ENCODE data around the gene RNF128.

Gene RNF128

DNA sequence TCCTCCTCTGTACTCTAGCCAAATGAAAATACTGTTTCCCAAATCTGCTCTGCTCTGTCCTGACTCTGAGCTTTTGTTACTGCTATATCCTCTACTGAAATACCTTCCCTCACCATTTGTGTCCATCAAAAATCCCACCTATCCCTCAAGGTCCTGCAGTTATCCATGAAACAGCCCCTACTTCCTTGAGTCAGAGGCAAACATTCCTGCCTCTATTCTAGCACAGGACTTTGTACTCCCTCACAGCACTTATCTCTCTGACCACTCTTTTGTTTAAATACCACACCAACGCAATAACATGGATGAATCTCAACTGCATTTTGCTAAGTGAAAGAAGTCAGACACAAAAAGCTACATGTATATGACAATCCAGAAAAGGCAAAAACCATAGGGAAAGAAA is 10.5 kb upstream of the RNF128 start:
- in situ Hi-C loops (cut with MboI; ENCODE audit: low sequenced_read_pairs, unreplicated experiment): no loop called here
- TF ChIP-seq, protein P1, sequence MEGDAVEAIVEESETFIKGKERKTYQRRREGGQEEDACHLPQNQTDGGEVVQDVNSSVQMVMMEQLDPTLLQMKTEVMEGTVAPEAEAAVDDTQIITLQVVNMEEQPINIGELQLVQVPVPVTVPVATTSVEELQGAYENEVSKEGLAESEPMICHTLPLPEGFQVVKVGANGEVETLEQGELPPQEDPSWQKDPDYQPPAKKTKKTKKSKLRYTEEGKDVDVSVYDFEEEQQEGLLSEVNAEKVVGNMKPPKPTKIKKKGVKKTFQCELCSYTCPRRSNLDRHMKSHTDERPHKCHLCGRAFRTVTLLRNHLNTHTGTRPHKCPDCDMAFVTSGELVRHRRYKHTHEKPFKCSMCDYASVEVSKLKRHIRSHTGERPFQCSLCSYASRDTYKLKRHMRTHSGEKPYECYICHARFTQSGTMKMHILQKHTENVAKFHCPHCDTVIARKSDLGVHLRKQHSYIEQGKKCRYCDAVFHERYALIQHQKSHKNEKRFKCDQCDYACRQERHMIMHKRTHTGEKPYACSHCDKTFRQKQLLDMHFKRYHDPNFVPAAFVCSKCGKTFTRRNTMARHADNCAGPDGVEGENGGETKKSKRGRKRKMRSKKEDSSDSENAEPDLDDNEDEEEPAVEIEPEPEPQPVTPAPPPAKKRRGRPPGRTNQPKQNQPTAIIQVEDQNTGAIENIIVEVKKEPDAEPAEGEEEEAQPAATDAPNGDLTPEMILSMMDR (IDR thresholded peaks at IDR 0.05; ENCODE audit: borderline replicate concordance, control extremely low read depth, extremely low read depth, insufficient read depth, missing control alignments): no peak
- DNase-seq (ENCODE audit: low spot score): no peak

DNA sequence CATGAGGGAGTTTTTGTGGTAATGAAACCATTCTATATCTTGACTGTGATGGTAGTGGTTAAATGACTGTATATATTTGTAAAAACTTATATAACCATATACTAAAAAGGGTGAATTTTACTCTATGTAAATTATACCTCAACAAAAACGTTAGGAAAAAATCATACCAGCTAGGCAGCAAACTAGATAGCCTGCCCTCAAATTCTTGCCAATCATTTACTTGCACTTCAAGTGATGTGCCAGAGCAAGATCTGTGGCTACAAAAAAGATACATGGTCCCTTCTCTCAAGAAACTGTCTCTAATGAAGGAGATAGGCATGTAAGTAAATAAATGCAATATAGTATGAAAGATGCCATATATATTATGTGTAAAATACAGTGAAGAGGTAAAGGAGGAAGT is 10.0 kb upstream of the RNF128 start:
- no peak for DNase-seq (ENCODE audit: low spot score)
- TF ChIP-seq, protein P1 (IDR thresholded peaks at IDR 0.05; ENCODE audit: borderline replicate concordance, control extremely low read depth, extremely low read depth, insufficient read depth, missing control alignments): no peak
- in situ Hi-C loops (cut with MboI; ENCODE audit: low sequenced_read_pairs, unreplicated experiment): no loop called here

DNA sequence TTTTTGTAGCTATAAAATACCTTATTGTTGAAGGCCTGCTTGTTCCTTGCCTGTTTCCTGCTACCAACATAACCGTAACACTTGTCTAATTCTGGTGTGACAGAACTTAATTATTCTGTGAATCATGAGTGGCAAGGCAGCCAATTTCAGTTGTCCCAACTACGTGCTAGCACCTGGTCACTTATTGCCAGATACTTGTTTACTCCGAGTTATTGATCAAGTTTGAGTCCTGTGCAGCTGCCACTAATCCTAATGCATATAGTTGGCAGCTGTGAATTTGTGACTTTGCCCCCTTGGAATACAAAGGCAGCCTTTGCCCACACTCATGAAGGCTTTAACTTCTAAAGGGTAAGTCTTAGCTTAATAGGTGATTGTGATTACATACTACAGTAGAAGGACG is 7.8 kb upstream of the RNF128 start:
- DNase-seq (ENCODE audit: low spot score): no peak
- TF ChIP-seq, protein P1 (IDR thresholded peaks at IDR 0.05; ENCODE audit: borderline replicate concordance, control extremely low read depth, extremely low read depth, insufficient read depth, missing control alignments): no peak
- in situ Hi-C loops (cut with MboI; ENCODE audit: low sequenced_read_pairs, unreplicated experiment): no loop called here

DNA sequence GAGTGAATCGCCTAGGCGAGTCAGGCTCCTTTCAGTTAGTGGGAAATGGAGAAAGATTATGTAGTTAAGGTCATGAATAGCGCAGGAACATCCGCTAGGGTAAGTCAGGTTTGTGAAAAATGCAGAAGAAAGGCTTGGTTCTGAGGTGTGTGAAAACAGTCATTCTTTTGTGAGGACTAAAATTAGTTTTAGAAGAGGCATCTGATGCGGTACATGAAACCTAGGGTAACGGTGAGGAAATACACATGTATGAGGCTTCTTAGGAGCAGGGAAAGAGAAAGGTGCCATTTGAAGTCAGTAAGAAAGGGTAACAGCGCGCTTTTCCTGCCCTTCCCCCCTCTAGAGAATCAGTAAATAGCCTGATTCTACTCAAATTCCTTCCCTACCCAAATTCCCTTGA is 570 bp upstream of the RNF128 start:
- DNase-seq (ENCODE audit: low spot score): no peak
- in situ Hi-C loops (cut with MboI; ENCODE audit: low sequenced_read_pairs, unreplicated experiment): no loop called here
- TF ChIP-seq, protein P1 (IDR thresholded peaks at IDR 0.05; ENCODE audit: borderline replicate concordance, control extremely low read depth, extremely low read depth, insufficient read depth, missing control alignments): no peak

DNA sequence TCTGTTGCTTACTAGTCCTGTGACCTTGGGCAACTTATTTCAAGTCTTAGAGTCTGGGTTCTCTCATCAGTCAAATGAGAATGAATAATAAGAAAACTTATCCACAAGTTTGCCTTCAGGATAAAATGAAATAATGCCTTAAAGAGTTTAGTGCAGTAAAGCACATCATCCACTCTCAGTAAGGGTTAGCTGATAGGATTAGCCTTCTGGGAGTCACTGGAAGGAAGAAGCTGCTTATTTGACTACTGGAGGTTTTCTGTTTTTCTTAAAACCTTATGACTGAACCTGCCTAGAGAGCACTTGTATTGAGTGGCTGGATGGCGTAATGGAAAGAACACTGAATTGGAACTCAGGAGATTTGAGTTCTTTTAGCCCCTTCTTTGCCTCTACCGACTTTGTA is 1.8 kb downstream of the RNF128 start:
- in situ Hi-C loops (cut with MboI; ENCODE audit: low sequenced_read_pairs, unreplicated experiment): no loop called here
- TF ChIP-seq, protein P1 (IDR thresholded peaks at IDR 0.05; ENCODE audit: borderline replicate concordance, control extremely low read depth, extremely low read depth, insufficient read depth, missing control alignments): no peak
- DNase-seq (ENCODE audit: low spot score): no peak

DNA sequence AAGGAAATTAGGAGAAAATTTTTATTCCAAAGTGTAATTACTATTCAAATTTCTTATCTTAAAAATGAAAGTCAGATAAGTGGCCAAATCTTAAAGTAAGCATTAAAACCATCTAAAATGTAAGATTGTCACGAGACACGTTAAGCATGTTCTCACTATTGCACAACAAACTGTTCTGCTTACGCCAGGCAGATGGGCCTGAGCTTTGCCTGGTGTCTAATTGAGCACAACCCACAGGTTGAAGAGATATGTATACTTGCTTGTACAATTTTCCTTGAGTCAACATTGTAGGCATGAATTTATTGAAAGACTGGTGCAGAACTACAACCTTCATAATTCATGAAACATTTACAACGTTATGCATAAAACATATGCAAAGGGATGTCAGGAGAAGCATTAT is 3.9 kb downstream of the RNF128 start:
- DNase-seq (ENCODE audit: low spot score): no peak
- TF ChIP-seq, protein P1 (IDR thresholded peaks at IDR 0.05; ENCODE audit: borderline replicate concordance, control extremely low read depth, extremely low read depth, insufficient read depth, missing control alignments): no peak
- in situ Hi-C loops (cut with MboI; ENCODE audit: low sequenced_read_pairs, unreplicated experiment): no loop called here

DNA sequence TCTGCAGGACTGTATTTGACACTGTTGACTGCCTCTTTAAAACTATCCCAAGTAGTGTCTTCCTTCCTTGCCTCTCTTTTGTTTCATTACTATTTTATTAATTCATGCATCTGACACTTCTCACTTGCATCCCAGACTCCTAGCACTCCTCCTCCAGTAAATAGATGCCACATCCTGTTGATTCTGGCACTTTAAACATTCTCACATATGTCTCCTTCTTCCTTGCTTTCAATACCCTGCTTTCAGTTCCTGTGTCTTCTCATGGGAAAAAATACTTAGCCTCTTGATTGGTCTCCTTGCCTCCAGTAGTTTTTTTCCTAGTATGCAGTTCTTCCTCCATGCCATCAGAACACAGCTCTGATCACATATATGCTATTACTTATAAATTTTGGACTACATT is 5.1 kb downstream of the RNF128 start:
- TF ChIP-seq, protein P1 (IDR thresholded peaks at IDR 0.05; ENCODE audit: borderline replicate concordance, control extremely low read depth, extremely low read depth, insufficient read depth, missing control alignments): no peak
- in situ Hi-C loops (cut with MboI; ENCODE audit: low sequenced_read_pairs, unreplicated experiment): no loop called here

More for the DNA sequence above, 5.1 kb downstream of the RNF128 start:
- no peak for DNase-seq (ENCODE audit: low spot score)
